Stimulated activated CD4-positive, alpha-beta T cell treated with anti-CD3 and anti-CD28 coated beads, Interleukin-2, amount 100 ng/mL, for 48 hours (primary cell): Measurements from ENCODE around the gene APBB2.
"Not testable (repeated sequence)": the region's sequence is repeated elsewhere in the genome, so short reads cannot be mapped to it uniquely, and the experiment has no call there.

ENCODE experiments used
- DNase-seq, 2 donors: peaks; one replicate each; pipeline ENCODE4 v3.0.0-alpha.2; 2020

Gene APBB2

GRCh38 chr4:41002309-41002708 lies 212.0 kb downstream of the APBB2 start:
- DNase-seq, result no peak

GRCh38 chr4:41000356-41000755 lies 214.0 kb downstream of the APBB2 start:
- no peak for DNase-seq

- no peak for DNase-seq
Measured at GRCh38 chr4:40998675-40999358, 215.5 kb downstream of the APBB2 start.

- no peak for DNase-seq
Measured at GRCh38 chr4:40995850-40996249, 218.5 kb downstream of the APBB2 start.

GRCh38 chr4:40994321-40994720 lies 220.0 kb downstream of the APBB2 start:
- not testable (repeated sequence) for DNase-seq

GRCh38 chr4:40993296-40993693 lies 221.0 kb downstream of the APBB2 start:
- not testable (repeated sequence) for DNase-seq

GRCh38 chr4:40992472-40993295 lies 221.7 kb downstream of the APBB2 start:
- no peak for DNase-seq

- DNase-seq, result no peak
Measured at GRCh38 chr4:40991908-40992307, 222.4 kb downstream of the APBB2 start.

- no peak for DNase-seq
Measured at GRCh38 chr4:40990899-40991265, 223.5 kb downstream of the APBB2 start.

- DNase-seq, result no peak
Measured at GRCh38 chr4:40990236-40990898, 224.0 kb downstream of the APBB2 start.

GRCh38 chr4:40987151-40987550 lies 227.2 kb downstream of the APBB2 start:
- no peak for DNase-seq

GRCh38 chr4:40986375-40986774 lies 228.0 kb downstream of the APBB2 start:
- DNase-seq, result no peak

GRCh38 chr4:40984051-40984450 lies 230.3 kb downstream of the APBB2 start:
- DNase-seq, result no peak

- DNase-seq, result no peak
Measured at GRCh38 chr4:40980318-40980883, 233.9 kb downstream of the APBB2 start.

GRCh38 chr4:40978548-40978947 lies 235.8 kb downstream of the APBB2 start:
- DNase-seq, result no peak

GRCh38 chr4:40976343-40976742 lies 238.0 kb downstream of the APBB2 start:
- DNase-seq, result no peak

- no peak for DNase-seq
Measured at GRCh38 chr4:40972722-40973121, 241.6 kb downstream of the APBB2 start.

- no peak for DNase-seq
Measured at GRCh38 chr4:40971338-40971737, 243.0 kb downstream of the APBB2 start.

- no peak for DNase-seq
Measured at GRCh38 chr4:40969501-40969900, 244.8 kb downstream of the APBB2 start.

GRCh38 chr4:40967550-40967949 lies 246.8 kb downstream of the APBB2 start:
- DNase-seq, result no peak

- DNase-seq, result no peak
Measured at GRCh38 chr4:40966091-40966490, 248.3 kb downstream of the APBB2 start.

GRCh38 chr4:40963897-40964478 lies 250.4 kb downstream of the APBB2 start:
- DNase-seq, result no peak

- DNase-seq, result no peak
Measured at GRCh38 chr4:40962551-40963180, 251.7 kb downstream of the APBB2 start.
